GM23338 (cell line): Measurements from ENCODE around the gene PMVK. TPM values are rescaled to one million over a fixed set of nuclear protein-coding genes. Genes with fewer than 3 reads are reported as not detected.

ENCODE experiments used
- ATAC-seq: fragments of 200-7000 bp; cut with Tn5 transposase; 3 replicates; pipeline ENCODE4 v1.9.1; 2020
- DNase-seq: peaks from one replicate; pipeline ENCODE4 v3.0.0-alpha.2; 2015; ENCODE audit warnings: low spot score
- H2AFZ ChIP-seq: fragments of 200-600 bp; sonication (generic); 2 replicates; pipeline ENCODE4 v1.8.0; 2016; ENCODE audit warnings: antibody characterized with exemption, mild to moderate bottlenecking, moderate library complexity
- H3F3A ChIP-seq: fragments of 200-600 bp; sonication (generic); replicated peaks from 2 replicates; pipeline ENCODE4 v1.8.0; 2017; ENCODE audit warnings: antibody characterized with exemption, mixed run types, low read depth
- H3K27ac ChIP-seq: fragments of 200-600 bp; sonication (generic); 2 replicates; pipeline ENCODE4 v1.6.1; 2016; ENCODE audit warnings: low read depth
- H3K27me3 ChIP-seq: fragments of 200-600 bp; sonication (generic); 2 replicates; pipeline ENCODE4 v1.8.0; 2016; ENCODE audit warnings: mild to moderate bottlenecking, mixed run types, moderate library complexity; ENCODE audit not compliant: insufficient read depth
- H3K36me3 ChIP-seq: fragments of 200-600 bp; sonication (generic); 2 replicates; pipeline ENCODE4 v1.8.0; 2016; ENCODE audit warnings: mild to moderate bottlenecking; ENCODE audit not compliant: insufficient read depth
- H3K4me1 ChIP-seq: fragments of 200-600 bp; sonication (generic); 2 replicates; pipeline ENCODE4 v1.8.0; 2016; ENCODE audit warnings: mild to moderate bottlenecking, moderate library complexity; ENCODE audit not compliant: insufficient read depth
- H3K4me2 ChIP-seq: fragments of 200-600 bp; sonication (generic); 2 replicates; pipeline ENCODE4 v1.7.1; 2017; ENCODE audit warnings: mixed run types
- H3K4me3 ChIP-seq: fragments of 200-600 bp; sonication (generic); 2 replicates; pipeline ENCODE4 v1.6.1; 2016; ENCODE audit warnings: mixed run types
- H3K79me2 ChIP-seq: fragments of 200-600 bp; sonication (generic); replicated peaks from 2 replicates; pipeline ENCODE4 v1.8.0; 2017; ENCODE audit warnings: mild to moderate bottlenecking; ENCODE audit not compliant: insufficient read depth
- H3K9me2 ChIP-seq: fragments of 200-600 bp; sonication (generic); 2 replicates; pipeline ENCODE4 v1.8.0; 2017; ENCODE audit not compliant: insufficient read depth
- H4K20me1 ChIP-seq: fragments of 200-600 bp; sonication (generic); replicated peaks from 2 replicates; pipeline ENCODE4 v1.8.0; 2017; ENCODE audit warnings: mild to moderate bottlenecking; ENCODE audit not compliant: insufficient read depth
- H3K27ac Mint-ChIP-seq: 2 replicates; pipeline ENCODE4 v1.8.0; 2020; ENCODE audit warnings: inconsistent platforms, mild to moderate bottlenecking, moderate library complexity, mixed read lengths
- H3K27me3 Mint-ChIP-seq: 3 replicates; pipeline ENCODE4 v1.8.0; 2022; ENCODE audit warnings: low read depth, mild to moderate bottlenecking, moderate library complexity, mixed read lengths, inconsistent platforms; ENCODE audit not compliant: insufficient read depth, poor library complexity
- H3K36me3 Mint-ChIP-seq: 3 replicates; pipeline ENCODE4 v1.8.0; 2021; ENCODE audit warnings: low read depth, mild to moderate bottlenecking, inconsistent platforms, moderate library complexity, mixed read lengths
- H3K4me1 Mint-ChIP-seq: 3 replicates; pipeline ENCODE4 v1.8.0; 2020; ENCODE audit warnings: mild to moderate bottlenecking, inconsistent platforms, mixed read lengths
- H3K4me3 Mint-ChIP-seq: 3 replicates; pipeline ENCODE4 v1.8.0; 2021; ENCODE audit warnings: moderate library complexity, mild to moderate bottlenecking, inconsistent platforms, mixed read lengths
- H3K9me3 Mint-ChIP-seq: 3 replicates; pipeline ENCODE4 v1.8.0; 2020; ENCODE audit warnings: moderate library complexity, mild to moderate bottlenecking, inconsistent platforms, mixed read lengths
- JUNB ChIP-seq: IDR thresholded peaks from one replicate; pipeline ENCODE4 v1.6.1; 2016; ENCODE audit warnings: antibody characterized with exemption; ENCODE audit not compliant: unreplicated experiment
- POLR2AphosphoS5 ChIP-seq: IDR thresholded peaks from 2 replicates; pipeline ENCODE4 v1.6.1; 2016; ENCODE audit warnings: antibody characterized with exemption, low read depth
- STAT1 ChIP-seq: IDR thresholded peaks from one replicate; pipeline ENCODE4 v1.6.1; 2016; ENCODE audit warnings: antibody characterized with exemption; ENCODE audit not compliant: unreplicated experiment
- polyA plus RNA-seq: library from polyadenylated mRNA; unstranded; fragments of >200 nt; fragmentation: Nextera tagmentation; extraction: Ambion mirVana; gene quantifications from 2 replicates; pipeline ENCODE4 v1.2.1, GENCODE V29; 2016
- total RNA-seq: library from RNA; depleted of rRNA; stranded (reverse); fragments of >200 nt; shearing (Covaris generic); gene quantifications from 2 replicates; pipeline ENCODE4 v1.2.3, GENCODE V29; 2014
- TF ChIP-seq, protein P1 (sequence below): fragments of 250-450 bp; sonication (Bioruptor Pico); IDR thresholded peaks from 2 replicates; pipeline ENCODE4 v1.5.0; 2020; ENCODE audit warnings: mild to moderate bottlenecking, moderate library complexity

PMVK gene
- total and polyA plus RNA-seq, 2 experiments from 2014 or later, result 8.1 to 25.0 TPM

DNA sequence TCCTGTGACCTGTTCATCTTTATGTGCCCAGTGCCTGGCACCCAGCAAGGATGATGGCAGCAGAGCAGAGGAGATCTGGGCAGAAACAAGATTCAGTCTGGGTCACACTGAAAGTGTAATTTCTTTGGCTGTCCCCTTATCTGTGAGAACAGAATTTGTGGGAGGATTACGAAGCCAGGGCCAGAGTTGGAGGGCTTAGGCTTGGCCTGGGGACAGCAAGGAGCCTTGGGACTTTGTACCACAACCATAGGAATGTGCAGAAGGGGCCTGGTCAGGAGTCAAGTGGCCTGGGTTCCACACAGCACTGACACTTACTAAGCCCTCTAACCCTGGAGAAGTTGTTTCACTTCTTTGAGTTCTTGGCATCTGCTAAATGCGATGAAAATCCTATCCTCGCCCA is 12.8 kb downstream of the PMVK start:
- no peaks in the 10 kb centered on the region for H3K27me3 ChIP-seq
- no peaks in the 10 kb centered on the region for H3K79me2 ChIP-seq
- no peak overlapping the region for H3K27ac Mint-ChIP-seq
- H3K9me3 Mint-ChIP-seq, result no peaks in the 10 kb centered on the region
- no peaks in the 10 kb centered on the region for H3F3A ChIP-seq
- no peak overlapping the region for H3K4me2 ChIP-seq
- H2AFZ ChIP-seq, result no peak overlapping the region
- H3K36me3 Mint-ChIP-seq, result peaks cover 19% of the 10 kb centered on the region
- H3K27me3 Mint-ChIP-seq, result peaks cover 4% of the 10 kb centered on the region
- H3K9me2 ChIP-seq, result peaks cover 3% of the 10 kb centered on the region; the same call in 1 of the 2 replicates
- no peak overlapping the region for H3K4me3 Mint-ChIP-seq
- no peak for TF ChIP-seq POLR2AphosphoS5
- no peak for TF ChIP-seq JUNB
- ATAC-seq, result no peak
- no peaks in the 10 kb centered on the region for H3K36me3 ChIP-seq
- no peaks in the 10 kb centered on the region; the same call in 1 of the 2 replicates for H4K20me1 ChIP-seq
- no peak for DNase-seq
- no peaks in the 10 kb centered on the region for H3K4me1 ChIP-seq
- H3K4me3 ChIP-seq, result no peak overlapping the region
- H3K27ac ChIP-seq, result no peak overlapping the region
- no peaks in the 10 kb centered on the region for H3K4me1 Mint-ChIP-seq

DNA sequence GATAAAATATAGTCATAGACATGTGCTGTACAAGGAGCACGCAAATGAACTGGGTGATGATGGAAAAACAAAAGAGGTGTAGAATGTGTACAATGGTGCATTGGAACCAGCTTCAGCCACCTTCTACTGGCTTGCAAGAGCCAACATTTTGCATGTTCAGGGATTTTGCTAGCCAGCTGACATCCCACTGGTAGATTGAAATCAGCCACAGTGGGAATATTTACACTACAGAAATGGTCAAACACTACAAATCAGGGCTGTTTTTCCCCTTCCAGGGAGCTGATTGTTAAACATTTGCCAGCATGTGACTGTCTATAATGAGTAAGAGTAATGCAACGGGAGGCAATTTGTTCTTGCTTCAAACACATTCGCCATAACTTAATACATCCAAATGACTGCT is 23.2 kb downstream of the PMVK start:
- H3K9me3 Mint-ChIP-seq, result peaks cover 11% of the 10 kb centered on the region
- Histone ChIP-seq H3K4me2 (no peak overlapping the region), H3K27me3 (no peaks in the 10 kb centered on the region), H2AFZ (no peak overlapping the region), H3K36me3 (peaks cover 4% of the 10 kb centered on the region; the same call in 1 of the 2 replicates), H3K4me3 (no peak overlapping the region), H4K20me1 (no peaks in the 10 kb centered on the region), H3K27ac (no peak overlapping the region), H3K79me2 (no peaks in the 10 kb centered on the region), H3K9me2 (peaks cover 7% of the 10 kb centered on the region; the same call in 1 of the 2 replicates), H3F3A (no peaks in the 10 kb centered on the region), H3K4me1 (no peaks in the 10 kb centered on the region)
- H3K4me3 Mint-ChIP-seq, result no peak overlapping the region
- DNase-seq (no peak), ATAC-seq (no peak)
- H3K27ac Mint-ChIP-seq, result no peak overlapping the region
- peaks cover 7% of the 10 kb centered on the region for H3K27me3 Mint-ChIP-seq
- TF ChIP-seq, protein P1, sequence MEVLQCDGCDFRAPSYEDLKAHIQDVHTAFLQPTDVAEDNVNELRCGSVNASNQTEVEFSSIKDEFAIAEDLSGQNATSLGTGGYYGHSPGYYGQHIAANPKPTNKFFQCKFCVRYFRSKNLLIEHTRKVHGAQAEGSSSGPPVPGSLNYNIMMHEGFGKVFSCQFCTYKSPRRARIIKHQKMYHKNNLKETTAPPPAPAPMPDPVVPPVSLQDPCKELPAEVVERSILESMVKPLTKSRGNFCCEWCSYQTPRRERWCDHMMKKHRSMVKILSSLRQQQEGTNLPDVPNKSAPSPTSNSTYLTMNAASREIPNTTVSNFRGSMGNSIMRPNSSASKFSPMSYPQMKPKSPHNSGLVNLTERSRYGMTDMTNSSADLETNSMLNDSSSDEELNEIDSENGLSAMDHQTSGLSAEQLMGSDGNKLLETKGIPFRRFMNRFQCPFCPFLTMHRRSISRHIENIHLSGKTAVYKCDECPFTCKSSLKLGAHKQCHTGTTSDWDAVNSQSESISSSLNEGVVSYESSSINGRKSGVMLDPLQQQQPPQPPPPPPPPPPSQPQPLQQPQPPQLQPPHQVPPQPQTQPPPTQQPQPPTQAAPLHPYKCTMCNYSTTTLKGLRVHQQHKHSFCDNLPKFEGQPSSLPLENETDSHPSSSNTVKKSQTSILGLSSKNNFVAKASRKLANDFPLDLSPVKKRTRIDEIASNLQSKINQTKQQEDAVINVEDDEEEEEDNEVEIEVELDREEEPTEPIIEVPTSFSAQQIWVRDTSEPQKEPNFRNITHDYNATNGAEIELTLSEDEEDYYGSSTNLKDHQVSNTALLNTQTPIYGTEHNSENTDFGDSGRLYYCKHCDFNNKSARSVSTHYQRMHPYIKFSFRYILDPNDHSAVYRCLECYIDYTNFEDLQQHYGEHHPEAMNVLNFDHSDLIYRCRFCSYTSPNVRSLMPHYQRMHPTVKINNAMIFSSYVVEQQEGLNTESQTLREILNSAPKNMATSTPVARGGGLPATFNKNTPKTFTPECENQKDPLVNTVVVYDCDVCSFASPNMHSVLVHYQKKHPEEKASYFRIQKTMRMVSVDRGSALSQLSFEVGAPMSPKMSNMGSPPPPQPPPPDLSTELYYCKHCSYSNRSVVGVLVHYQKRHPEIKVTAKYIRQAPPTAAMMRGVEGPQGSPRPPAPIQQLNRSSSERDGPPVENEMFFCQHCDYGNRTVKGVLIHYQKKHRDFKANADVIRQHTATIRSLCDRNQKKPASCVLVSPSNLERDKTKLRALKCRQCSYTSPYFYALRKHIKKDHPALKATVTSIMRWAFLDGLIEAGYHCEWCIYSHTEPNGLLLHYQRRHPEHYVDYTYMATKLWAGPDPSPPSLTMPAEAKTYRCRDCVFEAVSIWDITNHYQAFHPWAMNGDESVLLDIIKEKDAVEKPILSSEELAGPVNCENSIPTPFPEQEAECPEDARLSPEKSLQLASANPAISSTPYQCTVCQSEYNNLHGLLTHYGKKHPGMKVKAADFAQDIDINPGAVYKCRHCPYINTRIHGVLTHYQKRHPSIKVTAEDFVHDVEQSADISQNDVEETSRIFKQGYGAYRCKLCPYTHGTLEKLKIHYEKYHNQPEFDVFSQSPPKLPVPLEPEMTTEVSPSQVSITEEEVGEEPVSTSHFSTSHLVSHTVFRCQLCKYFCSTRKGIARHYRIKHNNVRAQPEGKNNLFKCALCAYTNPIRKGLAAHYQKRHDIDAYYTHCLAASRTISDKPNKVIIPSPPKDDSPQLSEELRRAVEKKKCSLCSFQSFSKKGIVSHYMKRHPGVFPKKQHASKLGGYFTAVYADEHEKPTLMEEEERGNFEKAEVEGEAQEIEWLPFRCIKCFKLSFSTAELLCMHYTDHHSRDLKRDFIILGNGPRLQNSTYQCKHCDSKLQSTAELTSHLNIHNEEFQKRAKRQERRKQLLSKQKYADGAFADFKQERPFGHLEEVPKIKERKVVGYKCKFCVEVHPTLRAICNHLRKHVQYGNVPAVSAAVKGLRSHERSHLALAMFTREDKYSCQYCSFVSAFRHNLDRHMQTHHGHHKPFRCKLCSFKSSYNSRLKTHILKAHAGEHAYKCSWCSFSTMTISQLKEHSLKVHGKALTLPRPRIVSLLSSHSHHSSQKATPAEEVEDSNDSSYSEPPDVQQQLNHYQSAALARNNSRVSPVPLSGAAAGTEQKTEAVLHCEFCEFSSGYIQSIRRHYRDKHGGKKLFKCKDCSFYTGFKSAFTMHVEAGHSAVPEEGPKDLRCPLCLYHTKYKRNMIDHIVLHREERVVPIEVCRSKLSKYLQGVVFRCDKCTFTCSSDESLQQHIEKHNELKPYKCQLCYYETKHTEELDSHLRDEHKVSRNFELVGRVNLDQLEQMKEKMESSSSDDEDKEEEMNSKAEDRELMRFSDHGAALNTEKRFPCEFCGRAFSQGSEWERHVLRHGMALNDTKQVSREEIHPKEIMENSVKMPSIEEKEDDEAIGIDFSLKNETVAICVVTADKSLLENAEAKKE (CRISPR knock-in tag), result no peak
- TF ChIP-seq STAT1, result no peak
- H3K4me1 Mint-ChIP-seq, result peaks cover 3% of the 10 kb centered on the region; the same call in 2 of the 3 replicates
- peaks cover 4% of the 10 kb centered on the region; the same call in 2 of the 3 replicates for H3K36me3 Mint-ChIP-seq
